ENCODE measurements around the gene PRPSAP2. TPM values are rescaled to one million over a fixed set of nuclear protein-coding genes. Genes with fewer than 3 reads are reported as not detected.

PRPSAP2 gene
- total RNA-seq, 4 donors from 2014 or later: 18.2 to 65.9 (median 39.2) TPM

- no peaks in the 10 kb centered on the region for H3K27me3 ChIP-seq
- no peak for TF ChIP-seq POLR2A (IDR thresholded peaks at IDR 0.05)
- TF ChIP-seq CTCF (IDR thresholded peaks at IDR 0.05): no peak
- intact Hi-C loops (cut with DNase I; ENCODE audit: low total_unique reads): no loop called here
- no peaks in the 10 kb centered on the region for H3K9me3 ChIP-seq
- no peaks in the 10 kb centered on the region for H3K36me3 ChIP-seq
- H3K4me1 ChIP-seq: peaks cover 0 to 4% of the 10 kb centered on the region in 2 donors
- no peak for DNase-seq
- H3K27ac ChIP-seq: no peak overlapping the region
- H3K4me3 ChIP-seq: no peak overlapping the region
These were observed 103.9 kb downstream of the PRPSAP2 start for GRCh38 chr17:18961634-18962493.

- H3K27ac ChIP-seq: no peak overlapping the region
- no peak overlapping the region for H3K4me3 ChIP-seq
- no peaks in the 10 kb centered on the region for H3K36me3 ChIP-seq
- H3K9me3 ChIP-seq: no peaks in the 10 kb centered on the region
- no peak for DNase-seq
- no peaks in the 10 kb centered on the region for H3K27me3 ChIP-seq
- peaks cover 0 to 4% of the 10 kb centered on the region in 2 donors for H3K4me1 ChIP-seq
- intact Hi-C loops (cut with DNase I; ENCODE audit: low total_unique reads): no loop called here
- TF ChIP-seq POLR2A (IDR thresholded peaks at IDR 0.05) (no peak), CTCF (IDR thresholded peaks at IDR 0.05) (no peak)
These were observed 104.5 kb downstream of the PRPSAP2 start for GRCh38 chr17:18962494-18962815.

GRCh38 chr17:18963126-18964017 lies 105.4 kb downstream of the PRPSAP2 start:
- H3K27ac ChIP-seq: no peak overlapping the region
- H3K27me3 ChIP-seq: no peaks in the 10 kb centered on the region
- H3K9me3 ChIP-seq: no peaks in the 10 kb centered on the region
- no peak overlapping the region for H3K4me3 ChIP-seq
- DNase-seq: no peak
- intact Hi-C loops (cut with DNase I; ENCODE audit: low total_unique reads): no loop called here
- TF ChIP-seq POLR2A (IDR thresholded peaks at IDR 0.05) (no peak), CTCF (IDR thresholded peaks at IDR 0.05) (no peak)
- H3K4me1 ChIP-seq: peaks cover 0 to 4% of the 10 kb centered on the region in 2 donors
- H3K36me3 ChIP-seq: no peaks in the 10 kb centered on the region

- no peak overlapping the region for H3K27ac ChIP-seq
- H3K36me3 ChIP-seq: no peaks in the 10 kb centered on the region
- DNase-seq: no peak
- no peak overlapping the region for H3K4me3 ChIP-seq
- H3K27me3 ChIP-seq: no peaks in the 10 kb centered on the region
- intact Hi-C loops (cut with DNase I; ENCODE audit: low total_unique reads): no loop called here
- TF ChIP-seq POLR2A (IDR thresholded peaks at IDR 0.05) (no peak), CTCF (IDR thresholded peaks at IDR 0.05) (no peak)
- no peaks in the 10 kb centered on the region for H3K9me3 ChIP-seq
- H3K4me1 ChIP-seq: peaks cover 0 to 4% of the 10 kb centered on the region in 2 donors
These were observed 106.1 kb downstream of the PRPSAP2 start for GRCh38 chr17:18964018-18964351.

GRCh38 chr17:18964550-18964949 lies 106.6 kb downstream of the PRPSAP2 start:
- Histone ChIP-seq H3K9me3 (no peaks in the 10 kb centered on the region), H3K4me1 (peaks cover 0 to 4% of the 10 kb centered on the region in 2 donors), H3K36me3 (no peaks in the 10 kb centered on the region), H3K27me3 (no peaks in the 10 kb centered on the region), H3K27ac (no peak overlapping the region), H3K4me3 (no peak overlapping the region)
- DNase-seq: no peak
- no peak for TF ChIP-seq POLR2A (IDR thresholded peaks at IDR 0.05)
- TF ChIP-seq CTCF (IDR thresholded peaks at IDR 0.05): no peak
- intact Hi-C loops (cut with DNase I; ENCODE audit: low total_unique reads): no loop called here
